Tibial nerve (tissue), 3 donors: ENCODE data around the gene WDR72.

Experiments
- POLR2A ChIP-seq, 2 donors: fragments of 450-650 bp; IDR thresholded peaks; one replicate each; pipeline ENCODE4 v1.6.1; 2017; ENCODE audit warnings: antibody characterized with exemption in 2 of 2, mild to moderate bottlenecking in 2 of 2, moderate library complexity in 2 of 2
- TF ChIP-seq, protein P1 (sequence below), 5 experiments: fragments of 200-600 bp in 3 of 5; fragments of 450-650 bp in 2 of 5; sonication (generic) in 3 of 5; IDR thresholded peaks; one replicate each; pipeline ENCODE4 v1.5.1; 2016 to 2019; ENCODE audit warnings: antibody characterized with exemption in 5 of 5, mild to moderate bottlenecking in 3 of 5, moderate library complexity in 2 of 5

GRCh38 chr15:53709821-53710220, 49.6 kb downstream of the WDR72 start:
- TF ChIP-seq, protein P1, sequence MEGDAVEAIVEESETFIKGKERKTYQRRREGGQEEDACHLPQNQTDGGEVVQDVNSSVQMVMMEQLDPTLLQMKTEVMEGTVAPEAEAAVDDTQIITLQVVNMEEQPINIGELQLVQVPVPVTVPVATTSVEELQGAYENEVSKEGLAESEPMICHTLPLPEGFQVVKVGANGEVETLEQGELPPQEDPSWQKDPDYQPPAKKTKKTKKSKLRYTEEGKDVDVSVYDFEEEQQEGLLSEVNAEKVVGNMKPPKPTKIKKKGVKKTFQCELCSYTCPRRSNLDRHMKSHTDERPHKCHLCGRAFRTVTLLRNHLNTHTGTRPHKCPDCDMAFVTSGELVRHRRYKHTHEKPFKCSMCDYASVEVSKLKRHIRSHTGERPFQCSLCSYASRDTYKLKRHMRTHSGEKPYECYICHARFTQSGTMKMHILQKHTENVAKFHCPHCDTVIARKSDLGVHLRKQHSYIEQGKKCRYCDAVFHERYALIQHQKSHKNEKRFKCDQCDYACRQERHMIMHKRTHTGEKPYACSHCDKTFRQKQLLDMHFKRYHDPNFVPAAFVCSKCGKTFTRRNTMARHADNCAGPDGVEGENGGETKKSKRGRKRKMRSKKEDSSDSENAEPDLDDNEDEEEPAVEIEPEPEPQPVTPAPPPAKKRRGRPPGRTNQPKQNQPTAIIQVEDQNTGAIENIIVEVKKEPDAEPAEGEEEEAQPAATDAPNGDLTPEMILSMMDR (IDR thresholded peaks at IDR 0.05), result no peak
- TF ChIP-seq POLR2A (IDR thresholded peaks at IDR 0.05), result no peak
